Activated CD8-positive, alpha-beta memory T cell treated with anti-CD3 and anti-CD28 coated beads for 48 hours (primary cell): ENCODE results near the gene RBBP7.

ENCODE experiments used
- DNase-seq, 3 experiments: peaks; one replicate each; pipeline ENCODE4 v3.0.0-alpha.2; 2020; ENCODE audit warnings: low read depth in 2 of 3, low spot score in 2 of 3

RBBP7 gene

DNA sequence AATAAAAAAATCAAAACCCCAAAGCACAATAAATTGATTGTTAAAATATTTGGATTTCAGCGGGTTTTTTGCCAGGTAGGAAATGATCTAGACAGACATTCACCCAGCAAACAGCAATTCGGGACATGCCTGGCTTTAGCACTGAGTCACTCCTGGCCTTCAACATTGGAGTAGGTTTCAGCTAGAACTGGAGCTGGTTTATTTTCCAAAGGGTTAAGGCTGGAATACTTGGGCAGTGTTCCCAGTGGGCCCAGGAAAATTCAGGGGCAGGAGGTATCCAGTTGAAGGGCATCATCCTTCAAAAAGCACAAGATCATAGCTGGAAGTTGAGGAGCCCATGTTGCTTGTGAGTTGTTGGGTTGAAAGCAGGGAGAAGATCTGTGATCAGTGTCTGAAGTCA, 42.9 kb downstream of the RBBP7 start:
- no peak for DNase-seq

DNA sequence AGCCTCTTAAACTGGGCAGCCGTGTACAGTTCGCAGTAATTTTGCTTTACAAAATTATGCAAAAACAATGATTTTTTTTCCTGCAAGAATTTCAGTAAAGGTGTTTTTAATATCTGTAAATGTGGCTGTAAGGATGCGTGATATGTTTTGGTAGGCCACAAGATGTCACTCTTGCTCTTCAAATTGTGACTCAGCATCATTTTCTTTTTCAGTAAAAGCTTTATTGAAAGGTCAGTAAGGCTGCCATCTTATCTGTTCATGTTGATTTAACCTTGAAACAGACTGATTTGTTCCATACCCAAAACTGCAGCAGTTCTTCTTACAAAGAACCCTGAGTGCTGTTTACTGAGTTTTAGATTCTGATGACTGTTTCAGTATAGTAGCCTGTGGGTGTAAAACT, 44.0 kb downstream of the RBBP7 start:
- no peak for DNase-seq

DNA sequence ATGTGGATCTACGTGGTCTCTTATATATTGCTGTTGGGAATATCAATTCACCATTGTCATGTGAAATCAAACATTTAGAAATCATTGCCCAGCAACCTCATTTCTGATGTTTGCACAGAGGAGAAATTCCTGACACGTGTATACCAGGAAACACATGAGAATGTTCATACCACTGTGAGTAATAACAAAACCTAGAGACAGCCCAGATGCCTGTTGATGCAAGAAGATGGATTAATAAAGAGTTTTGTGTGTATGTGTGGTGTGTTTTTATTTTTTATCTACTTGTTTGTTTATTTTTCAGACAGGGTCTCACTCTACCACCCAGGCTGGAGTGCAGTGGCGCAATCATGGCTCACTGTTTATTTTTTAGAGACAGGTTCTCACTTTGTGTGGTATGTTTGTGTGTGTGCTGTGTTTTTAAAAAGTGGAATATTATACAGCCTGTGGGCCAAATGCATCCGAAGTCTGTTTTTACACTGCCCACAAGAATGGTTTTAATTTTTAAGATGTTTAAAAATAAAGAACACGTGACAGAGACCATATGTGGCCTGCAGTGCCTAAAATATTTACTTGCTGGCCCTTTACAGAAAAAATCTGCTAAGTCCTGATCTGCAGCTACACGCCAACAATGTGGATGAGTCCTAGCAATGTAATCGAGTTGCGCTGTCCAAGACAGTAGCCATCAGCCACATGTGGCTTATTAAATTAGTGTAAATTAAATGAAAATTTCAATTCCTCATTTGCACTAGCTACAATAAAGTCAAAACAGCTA, 44.7 kb downstream of the RBBP7 start:
- DNase-seq: no peak

DNA sequence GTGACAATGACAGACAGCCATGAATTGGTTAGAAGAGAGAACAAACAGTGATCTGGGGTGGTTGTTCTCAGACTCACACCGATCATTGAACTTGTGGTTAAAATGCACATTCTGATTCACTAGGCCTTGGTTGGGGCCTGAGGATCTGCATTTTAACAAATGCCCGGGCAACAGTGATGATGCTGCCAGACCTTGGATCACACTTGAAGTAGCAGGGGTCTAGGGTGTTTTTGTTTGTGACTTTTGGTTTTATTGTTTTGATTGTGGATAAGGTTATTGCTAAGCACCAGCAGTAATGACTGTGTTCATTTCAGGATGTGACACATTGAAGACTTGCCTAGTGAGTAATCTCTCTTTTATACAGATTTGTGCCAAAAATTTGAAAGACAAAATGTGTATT, 47.4 kb downstream of the RBBP7 start:
- no peak for DNase-seq

DNA sequence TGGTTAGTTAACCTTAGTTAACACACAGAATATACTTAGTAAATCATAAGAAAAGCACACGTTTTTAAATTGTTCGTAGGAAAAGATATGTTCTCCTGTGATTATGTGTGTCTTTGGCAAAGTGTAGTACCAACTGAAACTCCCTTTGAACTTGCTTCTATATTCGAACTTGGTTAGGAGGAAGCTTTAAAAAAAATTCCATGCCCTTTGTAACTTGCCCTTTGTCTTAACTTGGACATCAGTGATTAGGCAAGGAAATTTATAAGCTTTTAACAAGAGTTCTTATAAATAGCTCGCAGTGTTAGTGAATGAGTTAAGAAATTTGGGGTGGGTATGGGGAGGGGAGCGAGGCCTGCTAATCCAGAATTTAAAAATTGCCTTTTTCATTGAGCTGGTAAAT, 50.5 kb downstream of the RBBP7 start:
- no peak for DNase-seq

DNA sequence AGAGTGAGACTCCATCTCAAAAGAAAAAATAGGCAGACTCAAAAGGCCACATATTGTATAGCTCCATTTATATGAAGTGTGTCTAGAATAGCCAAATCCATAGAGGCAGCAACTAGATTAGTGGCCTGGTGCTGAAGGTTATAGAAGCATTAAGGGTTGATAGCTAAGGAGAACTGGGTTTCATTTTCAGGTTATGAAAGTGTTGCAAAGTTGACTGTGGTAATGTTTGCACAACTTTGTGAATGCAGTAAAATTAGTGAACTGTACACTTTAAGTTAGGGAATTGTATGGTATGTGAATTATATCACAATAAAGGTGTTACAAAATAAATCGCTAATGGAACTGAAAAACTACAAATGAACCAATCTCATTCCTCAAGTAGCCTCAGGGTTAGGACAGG, 55.6 kb downstream of the RBBP7 start:
- DNase-seq: no peak

DNA sequence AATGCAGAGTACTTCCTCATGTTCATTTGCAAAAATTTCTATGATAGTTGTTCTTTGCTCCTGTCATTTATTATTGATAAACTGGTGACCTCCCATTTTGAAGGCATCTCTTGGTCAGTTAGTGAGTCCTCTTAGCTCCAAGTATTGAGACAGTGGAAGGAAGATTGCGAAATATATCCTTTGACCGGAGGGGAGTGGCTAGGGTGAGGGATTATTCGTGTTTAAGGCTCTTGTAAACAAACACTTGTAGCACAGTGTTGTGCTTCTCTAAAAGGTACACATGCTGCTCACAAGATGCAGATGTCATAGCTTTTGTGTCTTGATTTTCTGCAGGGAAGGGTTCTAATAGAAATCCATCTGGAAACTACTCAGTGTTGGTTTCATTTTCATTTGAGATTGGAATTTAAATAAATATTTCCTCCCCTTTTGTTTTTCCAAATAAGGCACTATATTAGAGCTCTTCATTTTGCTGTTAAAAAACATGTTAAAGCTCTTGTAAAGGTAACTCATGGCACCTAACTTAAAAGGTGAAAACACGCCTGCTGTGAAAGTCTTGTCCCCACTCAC, 62.1 kb downstream of the RBBP7 start:
- no peak for DNase-seq

DNA sequence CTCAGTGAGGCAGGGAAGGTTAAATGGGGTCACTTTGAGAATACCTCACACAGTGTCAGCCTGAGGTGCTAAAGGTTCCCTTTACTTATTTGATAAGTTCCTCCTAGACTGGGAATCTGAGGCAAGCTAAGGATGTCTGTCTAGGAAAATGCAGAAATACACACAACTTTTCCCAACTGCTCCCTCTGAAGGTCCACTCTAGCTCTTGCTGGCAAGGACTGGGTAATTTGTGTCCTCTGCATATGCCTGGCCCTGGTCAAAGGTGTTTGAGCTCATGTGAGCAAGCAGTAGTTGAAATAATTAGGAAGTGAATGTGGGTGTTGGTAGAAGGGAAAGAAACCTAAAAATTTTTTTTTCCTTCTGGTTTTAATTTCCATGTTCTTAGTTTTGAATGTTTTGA, 62.6 kb downstream of the RBBP7 start:
- no peak for DNase-seq

DNA sequence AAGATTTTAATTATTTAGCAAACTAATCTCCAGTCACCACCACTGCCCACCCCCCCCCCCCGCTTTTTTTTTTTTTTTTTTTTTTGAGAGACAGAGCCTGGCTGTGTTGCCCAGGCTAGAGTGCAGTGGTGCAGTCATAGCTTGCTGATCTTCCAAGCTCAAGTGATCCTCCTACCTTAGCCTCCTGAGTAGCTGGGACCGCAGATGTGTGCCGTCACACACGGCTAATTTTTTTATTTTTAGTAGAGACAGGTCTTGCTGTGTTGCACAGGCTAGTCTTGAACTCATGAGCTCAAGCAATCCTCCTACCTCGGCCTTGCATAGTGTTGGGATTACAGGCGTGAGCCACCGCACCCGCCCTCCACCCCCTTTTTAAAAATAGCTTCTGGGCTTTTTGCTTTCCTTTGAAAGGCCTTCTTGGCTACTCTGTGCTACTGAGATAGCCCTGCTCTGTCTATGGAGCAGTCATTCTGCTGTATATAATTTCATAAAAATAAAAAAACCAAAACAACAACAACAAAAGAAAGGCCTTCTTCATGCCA, 65.2 kb downstream of the RBBP7 start:
- DNase-seq: no peak

DNA sequence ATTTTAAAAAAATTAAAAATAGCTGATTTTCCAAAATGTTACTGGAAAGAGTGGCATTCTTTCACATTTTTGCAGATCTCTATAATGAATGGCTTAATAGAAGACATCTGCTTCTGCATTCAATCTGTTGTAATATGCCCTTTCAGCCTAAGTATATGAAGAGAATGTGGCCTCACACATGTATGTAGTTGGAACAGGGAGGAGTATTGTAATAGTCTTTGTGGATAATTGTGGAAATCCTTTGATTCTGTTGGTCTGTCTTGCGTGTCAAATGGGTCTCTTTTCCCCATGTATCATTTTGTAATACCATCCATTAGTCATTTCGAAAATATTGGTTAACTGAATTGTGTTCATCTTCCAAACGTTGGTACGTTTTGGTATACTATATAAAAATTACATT, 72.3 kb downstream of the RBBP7 start:
- DNase-seq: no peak

DNA sequence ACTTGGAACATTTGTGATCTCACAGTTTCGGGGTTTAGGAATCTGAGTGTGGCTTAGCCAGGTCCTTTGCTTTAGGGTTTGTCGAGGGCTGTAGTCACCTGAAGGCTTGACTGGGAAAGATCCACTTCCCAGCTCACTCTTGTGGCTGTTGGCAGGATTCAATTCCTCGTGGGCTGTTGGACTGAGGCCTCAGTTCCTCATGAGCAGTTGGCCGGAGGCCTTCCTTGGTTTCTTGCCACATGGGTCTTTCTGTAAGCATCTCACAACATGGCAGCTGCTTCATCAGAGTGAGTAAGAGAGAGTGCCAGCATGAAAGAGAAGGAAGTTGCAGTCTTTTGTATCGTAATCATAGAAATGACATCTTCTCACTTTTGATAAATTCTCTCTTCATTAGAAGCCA, 72.8 kb downstream of the RBBP7 start:
- DNase-seq: no peak

DNA sequence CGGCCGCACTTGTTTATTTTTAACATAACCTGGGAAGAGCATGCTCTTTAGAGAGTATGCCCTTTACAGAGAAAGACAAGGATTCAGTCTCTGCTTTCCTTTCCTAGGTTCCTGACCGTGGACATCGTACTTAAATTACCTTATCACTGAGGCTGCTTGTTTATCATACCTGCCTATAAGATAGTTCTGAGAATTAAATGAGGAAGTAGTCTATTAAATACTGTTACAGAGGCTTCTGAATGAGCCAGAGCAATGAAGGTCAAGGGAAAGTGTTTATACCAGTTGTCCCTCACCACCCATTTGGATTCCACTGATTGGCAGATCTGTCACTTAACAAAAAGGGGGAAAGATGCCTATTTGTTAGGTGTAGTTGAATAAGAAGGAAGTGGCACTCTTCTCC, 73.9 kb downstream of the RBBP7 start:
- no peak for DNase-seq
